Measurements from ENCODE around the gene TP53RK. TPM values are rescaled to one million over a fixed set of nuclear protein-coding genes. Genes with fewer than 3 reads are reported as not detected.

The TP53RK gene
- total RNA-seq, 3 donors from 2014 or later, result 7.8 to 10.4 (median 8.2) TPM

GRCh38 chr20:46647469-46647868, 41.8 kb downstream of the TP53RK start:
- Histone ChIP-seq H3K36me3 (ENCODE audit: low read depth) (no peaks in the 10 kb centered on the region), H3K4me3 (no peak overlapping the region), H3K9me3 (no peaks in the 10 kb centered on the region), H3K4me1 (ENCODE audit: low read depth) (no peaks in the 10 kb centered on the region)
- intact Hi-C loops (cut with DNase I, micrococcal nuclease), result no loop called here
- TF ChIP-seq, protein P1, sequence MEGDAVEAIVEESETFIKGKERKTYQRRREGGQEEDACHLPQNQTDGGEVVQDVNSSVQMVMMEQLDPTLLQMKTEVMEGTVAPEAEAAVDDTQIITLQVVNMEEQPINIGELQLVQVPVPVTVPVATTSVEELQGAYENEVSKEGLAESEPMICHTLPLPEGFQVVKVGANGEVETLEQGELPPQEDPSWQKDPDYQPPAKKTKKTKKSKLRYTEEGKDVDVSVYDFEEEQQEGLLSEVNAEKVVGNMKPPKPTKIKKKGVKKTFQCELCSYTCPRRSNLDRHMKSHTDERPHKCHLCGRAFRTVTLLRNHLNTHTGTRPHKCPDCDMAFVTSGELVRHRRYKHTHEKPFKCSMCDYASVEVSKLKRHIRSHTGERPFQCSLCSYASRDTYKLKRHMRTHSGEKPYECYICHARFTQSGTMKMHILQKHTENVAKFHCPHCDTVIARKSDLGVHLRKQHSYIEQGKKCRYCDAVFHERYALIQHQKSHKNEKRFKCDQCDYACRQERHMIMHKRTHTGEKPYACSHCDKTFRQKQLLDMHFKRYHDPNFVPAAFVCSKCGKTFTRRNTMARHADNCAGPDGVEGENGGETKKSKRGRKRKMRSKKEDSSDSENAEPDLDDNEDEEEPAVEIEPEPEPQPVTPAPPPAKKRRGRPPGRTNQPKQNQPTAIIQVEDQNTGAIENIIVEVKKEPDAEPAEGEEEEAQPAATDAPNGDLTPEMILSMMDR (IDR thresholded peaks at IDR 0.05), result no peak
- no peak for DNase-seq
- ATAC-seq, result no peak

DNA sequence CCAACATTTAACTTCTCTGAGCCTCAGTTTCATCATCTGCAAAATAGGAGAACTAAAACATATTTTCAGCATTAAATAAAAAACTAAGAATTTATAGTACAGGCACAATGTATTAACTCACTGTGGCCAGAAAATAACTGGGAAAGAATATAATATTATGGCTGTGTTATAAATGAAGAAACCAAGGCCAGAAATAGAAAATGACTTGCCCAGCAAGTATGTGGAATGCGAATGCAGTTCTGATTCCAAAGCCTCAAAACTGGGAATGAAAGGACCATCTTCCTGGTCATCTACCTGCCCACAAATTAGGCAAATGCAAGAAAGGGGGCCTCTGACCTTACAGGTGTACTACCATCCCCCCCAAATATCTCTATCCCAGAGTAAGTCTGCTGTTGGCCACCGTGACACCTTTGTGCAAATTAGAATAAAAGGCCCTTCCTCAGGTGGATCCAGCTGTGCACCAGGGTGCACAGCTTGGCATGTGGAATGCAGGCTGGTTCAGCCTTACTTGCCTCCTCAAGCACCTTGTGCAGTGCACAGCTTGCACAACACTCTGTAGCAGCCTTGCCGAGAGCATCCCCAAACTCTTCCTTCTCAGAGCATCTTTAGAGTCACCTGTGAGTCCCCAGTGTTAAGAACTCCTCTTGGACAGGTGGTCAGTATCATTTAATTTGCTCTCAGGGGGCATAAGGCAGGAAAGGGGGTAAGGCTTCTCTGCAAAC, 42.4 kb downstream of the TP53RK start:
- intact Hi-C loops (cut with DNase I, micrococcal nuclease), result no loop called here
- TF ChIP-seq, protein P1 (IDR thresholded peaks at IDR 0.05), result no peak
- Histone ChIP-seq H3K9me3 (no peaks in the 10 kb centered on the region), H3K4me1 (ENCODE audit: low read depth) (no peaks in the 10 kb centered on the region), H3K4me3 (no peak overlapping the region), H3K36me3 (ENCODE audit: low read depth) (no peaks in the 10 kb centered on the region)
- DNase-seq (no peak), ATAC-seq (no peak)

DNA sequence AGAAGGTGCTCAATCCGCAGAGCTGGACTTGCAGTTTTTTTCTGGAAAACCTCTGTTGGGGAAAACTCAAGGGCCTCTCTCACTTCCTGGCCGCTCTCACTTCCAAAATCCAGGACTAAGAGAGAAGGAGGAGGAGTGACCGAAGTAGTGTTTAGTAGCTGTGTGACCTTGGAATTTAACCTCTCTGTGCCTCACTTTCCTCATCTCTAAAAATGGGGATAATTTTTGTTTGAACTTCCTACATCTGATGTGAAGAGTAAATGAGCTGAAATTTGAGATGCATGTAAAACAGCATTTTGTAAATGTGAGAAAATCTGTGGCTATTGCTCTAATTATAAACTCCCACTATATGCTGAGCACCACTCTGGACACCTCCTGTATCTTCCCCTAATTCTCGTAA, 43.1 kb downstream of the TP53RK start:
- TF ChIP-seq, protein P1 (IDR thresholded peaks at IDR 0.05), result no peak
- Histone ChIP-seq H3K4me1 (ENCODE audit: low read depth) (no peaks in the 10 kb centered on the region), H3K4me3 (no peak overlapping the region), H3K36me3 (ENCODE audit: low read depth) (no peaks in the 10 kb centered on the region), H3K9me3 (no peaks in the 10 kb centered on the region)
- ATAC-seq (no peak), DNase-seq (no peak)
- intact Hi-C loops (cut with DNase I, micrococcal nuclease), result no loop called here

- H3K4me1 ChIP-seq (ENCODE audit: low read depth), result no peaks in the 10 kb centered on the region
- TF ChIP-seq, protein P1 (IDR thresholded peaks at IDR 0.05), result no peak
- no peak for ATAC-seq
- no peak overlapping the region for H3K4me3 ChIP-seq
- H3K36me3 ChIP-seq (ENCODE audit: low read depth), result no peaks in the 10 kb centered on the region
- intact Hi-C loops (cut with DNase I, micrococcal nuclease), result no loop called here
- no peaks in the 10 kb centered on the region for H3K9me3 ChIP-seq
- DNase-seq, result no peak
These were observed 44.5 kb downstream of the TP53RK start for GRCh38 chr20:46644733-46645132.

GRCh38 chr20:46644160-46644559, 45.1 kb downstream of the TP53RK start:
- Histone ChIP-seq H3K4me3 (no peak overlapping the region), H3K36me3 (ENCODE audit: low read depth) (no peaks in the 10 kb centered on the region), H3K9me3 (no peaks in the 10 kb centered on the region), H3K4me1 (ENCODE audit: low read depth) (no peaks in the 10 kb centered on the region)
- DNase-seq (no peak), ATAC-seq (no peak)
- TF ChIP-seq, protein P1 (IDR thresholded peaks at IDR 0.05), result no peak
- intact Hi-C loops (cut with DNase I, micrococcal nuclease), result no loop called here

DNA sequence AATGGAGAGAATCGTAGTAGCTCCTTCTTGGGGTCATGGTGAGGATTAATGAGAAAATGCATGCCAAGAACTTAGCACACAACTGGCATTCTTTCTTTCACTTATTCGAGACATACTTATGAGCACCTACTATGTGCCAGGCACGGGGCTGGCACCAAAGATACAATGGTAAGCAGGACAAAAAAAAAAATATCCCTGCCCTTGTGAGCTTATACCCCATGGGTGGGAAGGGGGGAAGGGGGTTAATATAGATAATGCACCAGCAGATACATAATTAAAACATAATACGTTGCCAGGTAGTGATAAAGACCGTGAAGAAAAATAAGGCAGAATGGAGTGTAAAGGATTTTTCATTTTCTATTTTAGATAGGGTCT, 46.3 kb downstream of the TP53RK start:
- DNase-seq, result no peak
- H3K4me3 ChIP-seq, result no peak overlapping the region
- intact Hi-C loops (cut with DNase I, micrococcal nuclease), result no loop called here
- ATAC-seq, result no peak
- no peaks in the 10 kb centered on the region for H3K9me3 ChIP-seq
- no peaks in the 10 kb centered on the region for H3K36me3 ChIP-seq (ENCODE audit: low read depth)
- TF ChIP-seq, protein P1 (IDR thresholded peaks at IDR 0.05), result no peak
- H3K4me1 ChIP-seq (ENCODE audit: low read depth), result no peaks in the 10 kb centered on the region

Measured in mucosa of descending colon (tissue), 3 donors.